ENCODE data around the gene EFNA1. TPM values are rescaled to one million over a fixed set of nuclear protein-coding genes. Genes with fewer than 3 reads are reported as not detected.

EFNA1 gene
- total RNA-seq, 1 experiment from 2014 or later: 4.9 TPM

DNA sequence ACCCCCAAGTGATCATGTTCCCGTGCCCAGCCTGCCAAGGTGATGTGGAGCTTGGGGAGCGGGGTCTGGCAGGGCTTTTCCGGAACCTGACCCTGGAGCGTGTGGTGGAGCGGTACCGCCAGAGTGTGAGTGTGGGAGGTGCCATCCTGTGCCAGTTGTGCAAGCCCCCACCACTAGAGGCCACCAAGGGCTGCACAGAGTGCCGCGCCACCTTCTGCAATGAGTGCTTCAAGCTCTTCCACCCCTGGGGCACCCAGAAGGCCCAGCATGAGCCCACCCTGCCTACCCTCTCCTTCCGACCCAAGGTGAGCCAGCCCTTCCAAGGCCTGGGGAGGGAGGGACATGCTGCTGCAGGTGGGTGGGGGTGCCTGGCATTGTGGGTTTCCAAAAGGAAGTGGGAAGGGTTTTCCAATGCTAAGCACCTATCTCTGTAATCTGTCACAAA is 48.3 kb downstream of the EFNA1 start:
- Histone ChIP-seq H3K4me3 (ENCODE audit: insufficient read depth, low read depth, low read length) (no peak overlapping the region), H3K27me3 (ENCODE audit: control insufficient read depth, insufficient read depth, low read length) (no peaks in the 10 kb centered on the region), H3K36me3 (replicated peaks; ENCODE audit: control insufficient read depth, insufficient read depth, low read length) (peaks cover 22% of the 10 kb centered on the region)
- DNase-seq: peak; percentile 56

DNA sequence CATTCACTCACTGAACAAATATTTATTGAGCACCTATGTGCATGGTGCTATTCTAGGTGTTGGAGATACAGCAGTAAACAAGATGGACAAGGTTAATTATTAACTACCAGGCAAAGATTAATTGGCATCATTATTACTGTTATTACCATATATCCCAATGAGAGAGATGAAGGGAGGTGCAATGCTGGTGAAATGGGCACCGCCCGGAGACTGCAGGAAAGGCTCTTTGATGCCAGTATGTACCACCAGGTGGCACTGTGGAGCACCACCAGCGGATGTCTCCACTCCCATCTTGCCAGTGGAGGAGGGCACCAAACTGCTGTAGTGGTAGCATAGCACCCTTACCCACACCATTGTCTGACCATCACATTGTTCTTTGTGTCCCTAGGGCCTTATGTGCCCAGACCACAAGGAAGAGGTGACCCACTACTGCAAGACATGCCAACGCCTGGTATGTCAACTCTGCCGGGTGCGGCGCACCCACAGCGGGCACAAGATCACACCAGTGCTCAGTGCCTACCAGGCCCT is 48.9 kb downstream of the EFNA1 start:
- no peaks in the 10 kb centered on the region for H3K27me3 ChIP-seq (ENCODE audit: control insufficient read depth, insufficient read depth, low read length)
- peaks cover 24% of the 10 kb centered on the region for H3K36me3 ChIP-seq (replicated peaks; ENCODE audit: control insufficient read depth, insufficient read depth, low read length)
- H3K4me3 ChIP-seq (ENCODE audit: insufficient read depth, low read depth, low read length): no peak overlapping the region
- peak; percentile 97 for DNase-seq

DNA sequence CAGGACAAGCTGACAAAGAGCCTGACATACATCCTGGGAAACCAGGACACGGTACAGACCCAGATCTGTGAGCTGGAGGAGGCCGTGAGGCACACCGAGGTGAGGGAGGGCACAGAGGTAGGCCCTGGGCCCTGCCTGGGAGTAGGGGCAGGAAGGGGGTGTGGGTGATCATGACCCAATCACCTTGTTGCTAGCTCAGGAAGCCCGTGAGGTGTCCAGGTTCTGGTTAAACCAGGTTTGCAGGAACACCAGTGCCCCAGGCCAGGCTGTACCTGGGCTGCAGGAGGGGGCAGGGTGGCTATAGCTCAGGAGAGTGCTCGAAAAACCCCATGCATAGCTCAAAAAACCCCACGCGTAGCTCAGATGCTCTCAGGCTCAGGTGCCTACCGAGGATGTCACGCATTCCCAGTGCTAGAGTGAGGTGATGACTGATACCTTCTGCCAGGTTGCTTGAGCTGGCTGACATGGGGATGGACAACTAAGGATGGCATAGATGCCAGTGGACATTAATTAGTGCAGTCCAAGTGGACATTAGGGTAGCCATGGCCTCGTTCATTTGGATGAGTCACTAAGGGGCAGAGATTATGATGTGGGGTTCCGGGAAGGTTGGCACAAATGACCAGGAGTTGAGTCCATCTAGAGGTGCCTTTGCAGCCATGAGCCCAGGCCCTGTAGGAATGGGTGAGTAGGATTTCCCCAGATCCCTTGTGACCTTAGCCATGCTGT is 49.7 kb downstream of the EFNA1 start:
- no peaks in the 10 kb centered on the region for H3K27me3 ChIP-seq (ENCODE audit: control insufficient read depth, insufficient read depth, low read length)
- peaks cover 26% of the 10 kb centered on the region for H3K36me3 ChIP-seq (replicated peaks; ENCODE audit: control insufficient read depth, insufficient read depth, low read length)
- DNase-seq: peak; percentile 30
- H3K4me3 ChIP-seq (ENCODE audit: insufficient read depth, low read depth, low read length): no peak overlapping the region

DNA sequence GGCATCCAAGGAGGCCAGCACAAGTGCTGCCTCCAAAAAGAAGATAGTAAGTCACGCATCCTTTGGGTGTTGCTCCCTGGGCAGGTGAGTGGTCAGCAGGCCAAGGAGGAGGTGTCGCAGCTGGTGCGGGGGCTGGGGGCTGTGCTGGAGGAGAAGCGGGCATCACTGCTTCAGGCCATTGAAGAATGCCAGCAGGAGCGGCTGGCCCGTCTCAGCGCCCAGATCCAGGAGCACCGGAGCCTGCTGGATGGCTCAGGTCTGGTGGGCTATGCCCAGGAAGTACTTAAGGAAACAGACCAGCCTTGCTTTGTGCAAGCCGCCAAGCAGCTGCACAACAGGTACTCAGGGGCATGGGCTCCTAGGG is 50.2 kb downstream of the EFNA1 start:
- peak; percentile 36 for DNase-seq
- H3K36me3 ChIP-seq (replicated peaks; ENCODE audit: control insufficient read depth, insufficient read depth, low read length): peaks cover 26% of the 10 kb centered on the region
- no peaks in the 10 kb centered on the region for H3K27me3 ChIP-seq (ENCODE audit: control insufficient read depth, insufficient read depth, low read length)
- no peak overlapping the region for H3K4me3 ChIP-seq (ENCODE audit: insufficient read depth, low read depth, low read length)

DNA sequence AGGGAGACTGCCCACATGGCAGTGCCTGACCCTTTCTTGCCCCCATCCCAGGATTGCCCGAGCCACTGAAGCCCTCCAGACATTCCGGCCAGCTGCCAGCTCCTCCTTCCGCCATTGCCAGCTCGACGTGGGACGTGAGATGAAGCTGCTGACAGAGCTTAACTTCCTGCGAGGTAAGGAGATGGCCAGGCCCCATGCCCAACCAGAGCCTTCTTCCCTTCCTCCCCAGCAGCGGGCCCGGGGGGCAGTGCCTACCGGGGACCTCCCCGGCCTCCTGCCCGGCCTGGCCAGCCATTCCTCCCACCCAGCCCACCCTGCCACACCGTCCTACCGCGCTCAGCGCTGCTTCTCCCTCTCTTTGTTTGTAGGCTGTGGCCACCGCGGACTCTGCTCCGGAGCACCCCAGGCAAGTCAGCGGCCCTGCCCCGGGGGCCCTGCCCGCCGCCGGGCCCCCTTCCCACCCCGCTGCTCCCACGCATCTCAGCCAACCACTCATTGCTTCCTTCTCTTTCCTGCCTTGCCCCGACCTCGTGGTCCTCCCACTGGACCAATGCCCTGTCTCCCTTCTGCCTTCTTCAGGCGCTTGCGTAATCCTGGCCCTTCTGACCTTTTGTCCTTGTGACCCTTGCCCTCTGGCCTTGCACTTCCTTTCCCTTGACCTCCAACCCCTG is 50.9 kb downstream of the EFNA1 start:
- no peak overlapping the region for H3K4me3 ChIP-seq (ENCODE audit: insufficient read depth, low read depth, low read length)
- peaks cover 26% of the 10 kb centered on the region for H3K36me3 ChIP-seq (replicated peaks; ENCODE audit: control insufficient read depth, insufficient read depth, low read length)
- DNase-seq: peak; percentile 57
- no peaks in the 10 kb centered on the region for H3K27me3 ChIP-seq (ENCODE audit: control insufficient read depth, insufficient read depth, low read length)

DNA sequence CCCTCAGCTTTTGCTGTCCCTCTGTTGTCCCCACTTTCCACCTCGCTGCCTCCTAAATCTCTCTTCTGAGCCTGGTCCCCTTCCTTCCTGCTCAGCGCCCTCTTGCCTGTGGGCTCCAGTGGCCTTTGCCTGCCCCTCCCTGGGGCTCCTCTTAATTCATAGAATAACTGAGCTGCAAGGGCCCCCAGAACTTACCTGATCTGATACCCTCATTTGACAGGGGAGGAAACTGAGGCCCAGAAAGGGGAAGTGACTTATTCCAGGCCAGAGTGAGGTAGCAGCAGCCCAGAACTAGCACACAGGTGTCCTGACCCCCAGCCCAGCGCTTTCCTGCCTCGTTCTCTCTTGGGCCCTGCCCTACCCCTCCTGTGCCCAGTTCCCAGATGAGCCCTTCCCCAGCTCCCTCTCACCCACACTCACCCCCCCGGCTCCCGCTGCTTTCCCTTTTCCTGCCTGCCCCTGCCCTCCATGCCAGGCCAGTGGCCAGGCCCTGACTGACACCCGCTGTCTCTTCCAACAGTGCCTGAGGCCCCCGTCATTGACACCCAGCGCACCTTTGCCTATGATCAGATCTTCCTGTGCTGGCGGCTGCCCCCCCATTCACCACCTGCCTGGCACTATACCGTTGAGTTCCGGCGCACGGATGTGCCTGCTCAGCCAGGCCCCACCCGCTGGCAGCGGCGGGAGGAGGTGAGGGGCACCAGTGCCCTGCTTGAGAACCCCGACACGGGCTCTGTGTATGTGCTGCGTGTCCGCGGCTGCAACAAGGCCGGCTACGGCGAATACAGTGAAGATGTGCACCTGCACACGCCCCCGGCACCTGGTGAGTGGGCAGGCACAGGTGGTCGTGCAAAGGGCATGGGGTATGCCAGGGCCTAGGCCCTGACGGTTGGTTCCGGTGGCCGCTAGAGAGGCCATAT is 51.7 kb downstream of the EFNA1 start:
- Histone ChIP-seq H3K36me3 (replicated peaks; ENCODE audit: control insufficient read depth, insufficient read depth, low read length) (peaks cover 26% of the 10 kb centered on the region), H3K4me3 (ENCODE audit: insufficient read depth, low read depth, low read length) (no peak overlapping the region), H3K27me3 (ENCODE audit: control insufficient read depth, insufficient read depth, low read length) (no peaks in the 10 kb centered on the region)
- peak; percentile 44 for DNase-seq

DNA sequence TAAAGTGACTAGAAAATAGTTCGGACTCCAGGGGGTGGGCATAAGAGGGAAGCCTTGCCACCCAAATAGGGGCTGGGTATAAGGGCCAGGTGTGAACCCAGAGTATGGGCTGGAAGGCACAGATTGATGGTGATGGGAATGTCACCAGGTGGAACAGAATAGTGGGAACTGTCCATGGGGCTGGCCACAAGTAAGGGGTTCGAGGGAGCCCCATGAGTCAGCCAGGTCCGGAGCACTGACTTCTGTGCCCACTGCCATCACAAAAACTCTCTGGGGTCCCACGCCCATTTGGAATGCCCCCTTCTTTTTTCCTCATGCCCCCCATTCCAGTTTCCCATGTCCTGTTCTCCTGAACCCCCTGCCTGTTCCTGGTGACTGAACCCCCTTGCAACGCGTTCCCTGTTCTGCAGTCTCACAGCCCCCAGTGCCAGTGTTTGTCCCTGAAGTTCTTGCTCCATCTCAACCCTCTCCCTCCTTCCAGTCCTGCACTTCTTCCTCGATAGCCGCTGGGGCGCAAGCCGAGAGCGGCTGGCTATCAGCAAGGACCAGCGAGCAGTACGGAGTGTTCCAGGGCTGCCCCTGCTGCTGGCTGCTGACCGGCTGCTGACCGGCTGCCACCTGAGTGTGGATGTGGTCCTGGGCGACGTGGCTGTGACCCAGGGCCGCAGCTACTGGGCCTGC is 53.8 kb downstream of the EFNA1 start:
- Histone ChIP-seq H3K27me3 (ENCODE audit: control insufficient read depth, insufficient read depth, low read length) (no peaks in the 10 kb centered on the region), H3K36me3 (replicated peaks; ENCODE audit: control insufficient read depth, insufficient read depth, low read length) (peaks cover 26% of the 10 kb centered on the region), H3K4me3 (ENCODE audit: insufficient read depth, low read depth, low read length) (no peak overlapping the region)
- peak; percentile 32 for DNase-seq

DNA sequence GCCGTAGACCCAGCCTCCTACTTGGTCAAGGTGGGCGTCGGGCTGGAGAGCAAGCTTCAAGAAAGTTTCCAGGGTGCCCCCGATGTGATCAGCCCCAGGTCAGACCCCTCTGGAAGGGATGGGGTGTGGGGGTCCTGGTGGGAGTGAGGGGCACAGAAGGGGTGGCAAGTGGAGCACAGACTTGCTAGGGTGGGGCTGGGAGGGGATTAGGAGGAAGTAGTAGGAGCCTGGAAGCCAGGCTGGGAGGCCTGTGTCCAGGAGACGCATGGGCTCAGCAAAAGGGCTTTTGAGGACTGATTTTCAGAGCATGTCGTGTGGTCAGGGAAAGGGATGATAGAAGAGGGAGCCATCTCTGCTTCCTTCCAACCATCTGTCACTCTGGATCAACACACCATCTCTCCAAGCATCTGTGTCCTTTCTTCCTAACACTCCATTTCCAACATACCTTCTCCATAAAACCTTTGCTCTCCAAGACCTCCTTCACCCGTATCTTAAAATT is 54.4 kb downstream of the EFNA1 start:
- H3K36me3 ChIP-seq (replicated peaks; ENCODE audit: control insufficient read depth, insufficient read depth, low read length): peaks cover 21% of the 10 kb centered on the region
- no peaks in the 10 kb centered on the region for H3K27me3 ChIP-seq (ENCODE audit: control insufficient read depth, insufficient read depth, low read length)
- H3K4me3 ChIP-seq (ENCODE audit: insufficient read depth, low read depth, low read length): no peak overlapping the region
- peak; percentile 27 for DNase-seq

DNA sequence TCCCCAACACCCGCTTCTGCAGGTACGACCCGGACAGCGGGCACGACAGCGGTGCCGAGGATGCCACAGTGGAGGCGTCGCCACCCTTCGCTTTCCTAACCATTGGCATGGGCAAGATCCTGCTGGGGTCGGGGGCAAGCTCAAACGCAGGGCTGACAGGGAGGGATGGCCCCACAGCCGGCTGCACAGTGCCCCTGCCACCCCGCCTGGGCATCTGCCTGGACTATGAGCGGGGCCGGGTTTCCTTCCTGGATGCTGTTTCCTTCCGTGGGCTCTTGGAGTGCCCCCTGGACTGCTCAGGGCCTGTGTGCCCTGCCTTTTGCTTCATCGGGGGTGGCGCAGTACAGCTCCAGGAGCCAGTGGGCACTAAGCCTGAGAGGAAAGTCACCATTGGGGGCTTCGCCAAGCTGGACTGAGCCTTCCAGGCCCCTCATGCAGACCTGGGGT is 56.1 kb downstream of the EFNA1 start:
- no peak overlapping the region for H3K4me3 ChIP-seq (ENCODE audit: insufficient read depth, low read depth, low read length)
- peaks cover 10% of the 10 kb centered on the region for H3K36me3 ChIP-seq (replicated peaks; ENCODE audit: control insufficient read depth, insufficient read depth, low read length)
- peak; percentile 35 for DNase-seq
- H3K27me3 ChIP-seq (ENCODE audit: control insufficient read depth, insufficient read depth, low read length): no peaks in the 10 kb centered on the region

DNA sequence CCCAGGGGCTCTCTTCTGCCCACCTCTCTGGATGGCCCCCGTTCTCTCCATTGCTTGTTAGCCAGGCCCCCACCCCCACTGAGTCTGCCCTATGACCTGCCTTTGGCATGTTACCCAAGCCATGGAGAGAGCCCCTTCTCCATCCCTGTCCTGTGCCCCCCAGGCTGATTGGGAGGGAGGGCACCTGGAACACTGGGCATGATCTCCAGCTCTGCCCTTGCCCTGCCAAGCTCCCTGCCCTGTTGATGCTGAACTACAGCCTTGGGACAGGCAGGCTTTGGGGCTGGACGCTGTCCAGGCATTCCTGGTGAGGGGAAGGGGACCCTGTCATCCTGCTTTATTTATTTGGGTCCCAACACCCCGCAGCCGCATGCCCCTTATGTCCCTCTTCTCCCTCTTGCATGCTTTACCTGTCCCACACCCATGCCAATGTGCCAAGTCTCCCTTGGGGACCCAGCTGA is 56.7 kb downstream of the EFNA1 start:
- DNase-seq: peak; percentile 27

More for the DNA sequence above, 56.7 kb downstream of the EFNA1 start:
- Histone ChIP-seq H3K4me3 (ENCODE audit: insufficient read depth, low read depth, low read length) (no peak overlapping the region), H3K27me3 (ENCODE audit: control insufficient read depth, insufficient read depth, low read length) (no peaks in the 10 kb centered on the region), H3K36me3 (replicated peaks; ENCODE audit: control insufficient read depth, insufficient read depth, low read length) (peaks cover 6% of the 10 kb centered on the region)

Other genes with a start within 250 kb of the EFNA1 start
- gene PMVK, start 191.2 kb upstream of the EFNA1 start, total RNA-seq (2014; rRNA removed; shearing (Covaris generic)): 7.3 and 9.8 TPM in 2 replicates
- gene PBXIP1, start 171.8 kb upstream of the EFNA1 start, total RNA-seq (2014; rRNA removed; shearing (Covaris generic)): 43.6 and 48.5 TPM in 2 replicates
- 52.6 and 62.8 TPM in 2 replicates for gene PYGO2, start 166.1 kb upstream of the EFNA1 start, total RNA-seq (2014; rRNA removed; shearing (Covaris generic))
- gene SHC1, start 157.1 kb upstream of the EFNA1 start, total RNA-seq (2014; rRNA removed; shearing (Covaris generic)): 298 and 333 TPM in 2 replicates
- gene CKS1B, start 153.2 kb upstream of the EFNA1 start, total RNA-seq (2014; rRNA removed; shearing (Covaris generic)): 342 and 347 TPM in 2 replicates
- gene FLAD1, start 144.5 kb upstream of the EFNA1 start, total RNA-seq (2014; rRNA removed; shearing (Covaris generic)): 152 and 177 TPM in 2 replicates
- gene LENEP, start 134.3 kb upstream of the EFNA1 start, total RNA-seq (2014; rRNA removed; shearing (Covaris generic)): 0.21 and 1.00 TPM in 2 replicates
- 39.2 and 40.6 TPM in 2 replicates for gene ZBTB7B, start 125.1 kb upstream of the EFNA1 start, total RNA-seq (2014; rRNA removed; shearing (Covaris generic))
- gene DCST2, start 94.1 kb upstream of the EFNA1 start, total RNA-seq (2014; rRNA removed; shearing (Covaris generic)): 0.31 and 1.5 TPM in 2 replicates
- not detected in 2 replicates for gene DCST1, start 94.1 kb upstream of the EFNA1 start, total RNA-seq (2014; rRNA removed; shearing (Covaris generic))
- 34.9 and 35.0 TPM in 2 replicates for gene ADAM15, start 76.6 kb upstream of the EFNA1 start, total RNA-seq (2014; rRNA removed; shearing (Covaris generic))
- gene EFNA4, start 64.1 kb upstream of the EFNA1 start, total RNA-seq (2014; rRNA removed; shearing (Covaris generic)): 59.5 and 59.6 TPM in 2 replicates
- gene EFNA3, start 49.0 kb upstream of the EFNA1 start, total RNA-seq (2014; rRNA removed; shearing (Covaris generic)): 17.5 and 24.9 TPM in 2 replicates
- gene SLC50A1, start 8.0 kb downstream of the EFNA1 start, total RNA-seq (2014; rRNA removed; shearing (Covaris generic)): 73.7 and 79.2 TPM in 2 replicates
- gene DPM3, start 12.7 kb downstream of the EFNA1 start, total RNA-seq (2014; rRNA removed; shearing (Covaris generic)): 119 and 193 TPM in 2 replicates
- 165 and 204 TPM in 2 replicates for gene KRTCAP2, start 45.4 kb downstream of the EFNA1 start, total RNA-seq (2014; rRNA removed; shearing (Covaris generic))
- gene TRIM46, start 46.0 kb downstream of the EFNA1 start, total RNA-seq (2014; rRNA removed; shearing (Covaris generic)): 9.9 and 11.1 TPM in 2 replicates
- 14.9 and 21.5 TPM in 2 replicates for gene THBS3, start 80.0 kb downstream of the EFNA1 start, total RNA-seq (2014; rRNA removed; shearing (Covaris generic))
- 180 and 221 TPM in 2 replicates for gene MTX1, start 80.8 kb downstream of the EFNA1 start, total RNA-seq (2014; rRNA removed; shearing (Covaris generic))
- gene ENTREP3, start 127.6 kb downstream of the EFNA1 start, total RNA-seq (2014; rRNA removed; shearing (Covaris generic)): 9.4 and 14.7 TPM in 2 replicates
- 59.4 and 61.4 TPM in 2 replicates for gene SCAMP3, start 134.5 kb downstream of the EFNA1 start, total RNA-seq (2014; rRNA removed; shearing (Covaris generic))
- 38.7 and 48.6 TPM in 2 replicates for gene CLK2, start 145.6 kb downstream of the EFNA1 start, total RNA-seq (2014; rRNA removed; shearing (Covaris generic))
- 5.1 and 7.7 TPM in 2 replicates for gene HCN3, start 149.6 kb downstream of the EFNA1 start, total RNA-seq (2014; rRNA removed; shearing (Covaris generic))
- 1.00 and 2.2 TPM in 2 replicates for gene PKLR, start 173.6 kb downstream of the EFNA1 start, total RNA-seq (2014; rRNA removed; shearing (Covaris generic))
- gene FDPS, start 181.0 kb downstream of the EFNA1 start, total RNA-seq (2014; rRNA removed; shearing (Covaris generic)): 309 and 339 TPM in 2 replicates
- gene RUSC1, start 193.0 kb downstream of the EFNA1 start, total RNA-seq (2014; rRNA removed; shearing (Covaris generic)): 85.2 and 93.8 TPM in 2 replicates